GM10266 (cell line): ENCODE results near the gene AP3S2.

Experiments used
- DNase-seq: peaks from one replicate; pipeline ENCODE4 v3.0.0; 2012; ENCODE audit errors: extremely low spot score
- CTCF ChIP-seq: IDR thresholded peaks from 2 replicates; pipeline ENCODE4 v1.5.1; 2012; ENCODE audit warnings: mild to moderate bottlenecking, low read depth; ENCODE audit not compliant: control insufficient read depth, insufficient read depth; ENCODE audit errors: missing control alignments

The AP3S2 gene

GRCh38 chr15:89909611-89910010 lies 15.8 kb upstream of the AP3S2 start:
- DNase-seq = no peak
- TF ChIP-seq CTCF = no peak

DNA sequence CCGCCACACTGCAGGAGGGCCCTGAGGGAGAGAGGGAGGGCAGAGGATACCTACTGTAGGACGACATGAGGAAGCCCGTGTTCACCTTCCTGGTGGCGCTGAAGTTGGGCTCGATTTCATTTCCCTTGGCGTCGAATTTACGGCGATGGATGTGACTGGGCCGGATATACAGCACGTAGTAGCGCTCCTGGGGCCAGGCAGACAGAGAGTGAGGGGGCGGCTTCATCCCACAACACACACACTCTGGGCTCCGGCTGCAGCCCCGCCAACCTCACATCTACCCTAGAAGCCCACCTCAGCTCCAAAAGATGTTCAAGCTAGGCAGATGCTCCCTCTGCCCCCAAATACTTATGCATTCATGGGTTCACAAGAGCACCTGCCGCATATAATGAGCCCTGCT lies 14.4 kb upstream of the AP3S2 start:
- TF ChIP-seq CTCF = no peak
- no peak for DNase-seq

- DNase-seq = no peak
- no peak for TF ChIP-seq CTCF
Measured at GRCh38 chr15:89907289-89907688, 13.5 kb upstream of the AP3S2 start.

DNA sequence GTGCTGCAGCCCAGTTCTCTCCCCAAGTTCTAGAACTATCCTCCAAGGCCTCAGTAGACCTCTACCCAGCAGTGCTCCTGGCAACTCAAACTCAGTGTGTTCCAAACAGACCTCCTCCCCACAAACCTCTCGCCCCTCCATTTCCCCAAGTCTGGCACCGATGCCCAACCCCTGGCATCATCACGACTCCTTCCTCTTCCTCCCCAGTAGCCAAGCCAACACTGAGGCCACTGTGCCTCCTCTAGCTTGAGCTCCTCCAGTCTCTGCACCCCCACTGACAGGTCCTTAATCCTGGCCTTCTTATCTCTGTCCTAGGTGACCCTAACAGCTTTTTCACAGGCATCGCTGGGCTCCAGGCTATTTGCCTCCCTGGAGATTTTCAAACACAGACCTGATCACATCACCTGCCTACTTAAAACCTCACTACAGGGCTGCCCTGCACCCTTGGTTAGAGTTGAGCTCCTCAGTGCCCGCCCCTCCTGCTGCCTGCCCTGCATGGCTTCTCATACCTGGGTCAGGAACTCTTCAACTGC lies 12.1 kb upstream of the AP3S2 start:
- TF ChIP-seq CTCF = no peak

GRCh38 chr15:89904519-89904918 lies 10.7 kb upstream of the AP3S2 start:
- TF ChIP-seq CTCF = no peak
- DNase-seq = no peak

More for the DNA sequence above, 12.1 kb upstream of the AP3S2 start:
- DNase-seq = no peak

GRCh38 chr15:89903858-89904130 lies 10.0 kb upstream of the AP3S2 start:
- TF ChIP-seq CTCF = no peak
- DNase-seq = no peak

DNA sequence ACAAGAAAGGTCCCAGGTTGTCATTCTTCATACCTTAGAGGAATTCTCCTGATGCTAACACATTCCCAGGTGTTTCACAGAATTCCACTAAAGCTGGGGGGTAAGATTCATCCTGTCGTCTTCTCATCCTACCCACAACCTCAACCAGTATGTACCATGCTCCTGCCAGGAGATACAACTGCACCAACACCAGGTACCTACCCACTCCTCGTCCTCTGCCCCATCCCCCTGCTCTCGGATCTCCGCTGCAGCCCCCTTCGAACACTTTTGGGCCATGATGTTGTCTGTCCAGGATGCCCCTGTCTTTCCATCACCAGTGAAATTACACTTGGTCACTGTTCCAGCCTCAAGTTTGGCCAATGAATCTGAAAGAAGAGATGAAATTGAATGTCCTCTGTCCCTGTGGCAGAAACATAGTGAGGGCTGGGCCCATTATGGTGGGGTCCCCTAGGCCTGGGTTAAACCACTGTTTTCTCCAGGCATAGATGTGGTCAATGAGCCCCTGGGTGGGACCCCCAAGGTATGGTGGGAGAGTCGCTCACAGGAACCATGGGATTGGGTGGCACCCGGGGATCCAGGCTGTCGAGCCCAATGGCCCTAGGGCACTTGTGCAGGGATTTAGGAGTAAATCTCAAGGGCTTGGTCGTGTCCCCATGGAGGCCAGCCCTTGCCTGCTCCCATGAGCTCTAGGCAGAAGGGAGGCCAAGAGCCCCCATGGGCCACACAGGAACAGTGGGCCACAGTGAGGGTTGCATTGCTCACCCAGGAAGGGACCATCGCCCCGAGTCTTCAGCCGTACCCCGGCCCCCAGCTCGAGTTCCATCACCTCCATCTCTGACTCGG lies 9.4 kb upstream of the AP3S2 start:
- DNase-seq = no peak
- TF ChIP-seq CTCF = no peak
